SK-MEL-5 (cell line): ENCODE data around the gene HNMT. TPM values are rescaled to one million over a fixed set of nuclear protein-coding genes. Genes with fewer than 3 reads are reported as not detected.
"Not testable (repeated sequence)": the region's sequence is repeated elsewhere in the genome, so short reads cannot be mapped to it uniquely, and the experiment has no call there.

ENCODE experiments used
- DNase-seq: peaks from one replicate; pipeline ENCODE4 v3.0.0-alpha.2; 2016; ENCODE audit warnings: low read depth, low spot score
- in situ Hi-C: cut with HindIII; loops from 2 replicates; pipeline ENCODE4 v1.10.0; 2016; ENCODE audit warnings: low sequenced_read_pairs, high pct_unique_total_duplicates, low pct_unique_long_range_greater_than_20kb
- total RNA-seq: library from RNA; depleted of rRNA; stranded (reverse); fragments of >200 nt; shearing (Covaris generic); gene quantifications from 2 replicates; pipeline ENCODE4 v1.2.3, GENCODE V29; 2014

Gene HNMT
- total RNA-seq, 1 experiment from 2014 or later: 55.4 TPM

- in situ Hi-C loops: no loop called here
- no peak for DNase-seq
Measured at GRCh38 chr2:137964859-137965459, 686 bp downstream of the HNMT start.

DNA sequence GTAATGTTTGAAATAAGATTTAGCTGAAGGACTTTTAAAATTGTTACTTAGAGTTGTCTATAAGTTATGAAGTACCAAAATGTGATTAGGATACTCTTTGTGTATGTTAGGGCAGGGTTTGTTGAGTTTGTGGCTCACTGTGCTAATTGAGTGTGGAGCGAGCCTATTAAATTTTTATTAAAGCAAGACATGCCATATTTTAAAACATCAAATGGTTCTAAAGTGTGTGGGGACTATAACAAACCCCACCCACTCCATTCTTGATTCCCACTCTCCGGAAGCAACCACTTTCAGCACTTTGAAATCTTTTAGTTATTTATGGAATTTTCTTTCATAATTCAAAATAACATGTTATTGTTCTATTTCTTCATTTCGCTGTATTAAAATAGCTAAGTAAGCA is 1.8 kb downstream of the HNMT start:
- DNase-seq: no peak
- in situ Hi-C loops: no loop called here

DNA sequence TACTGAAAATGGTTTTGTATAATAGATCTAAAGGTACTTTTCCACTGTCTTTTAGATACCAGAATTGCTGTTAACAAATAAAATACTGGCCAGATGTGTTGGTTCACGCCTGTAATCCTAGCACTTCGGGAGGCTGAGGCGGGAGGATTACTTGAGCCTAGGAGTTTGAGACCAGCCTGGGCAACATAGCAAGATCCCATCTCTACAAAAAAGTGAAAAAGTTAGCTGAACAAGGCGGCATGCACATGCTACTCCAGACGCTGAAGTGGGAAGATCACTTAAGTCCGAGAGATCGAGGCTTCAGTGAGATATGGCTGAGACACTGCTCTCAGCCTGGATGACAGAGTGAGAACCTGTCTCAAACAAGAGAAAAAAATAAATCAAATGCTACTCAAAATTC is 2.8 kb downstream of the HNMT start:
- in situ Hi-C loops: no loop called here
- no peak for DNase-seq

DNA sequence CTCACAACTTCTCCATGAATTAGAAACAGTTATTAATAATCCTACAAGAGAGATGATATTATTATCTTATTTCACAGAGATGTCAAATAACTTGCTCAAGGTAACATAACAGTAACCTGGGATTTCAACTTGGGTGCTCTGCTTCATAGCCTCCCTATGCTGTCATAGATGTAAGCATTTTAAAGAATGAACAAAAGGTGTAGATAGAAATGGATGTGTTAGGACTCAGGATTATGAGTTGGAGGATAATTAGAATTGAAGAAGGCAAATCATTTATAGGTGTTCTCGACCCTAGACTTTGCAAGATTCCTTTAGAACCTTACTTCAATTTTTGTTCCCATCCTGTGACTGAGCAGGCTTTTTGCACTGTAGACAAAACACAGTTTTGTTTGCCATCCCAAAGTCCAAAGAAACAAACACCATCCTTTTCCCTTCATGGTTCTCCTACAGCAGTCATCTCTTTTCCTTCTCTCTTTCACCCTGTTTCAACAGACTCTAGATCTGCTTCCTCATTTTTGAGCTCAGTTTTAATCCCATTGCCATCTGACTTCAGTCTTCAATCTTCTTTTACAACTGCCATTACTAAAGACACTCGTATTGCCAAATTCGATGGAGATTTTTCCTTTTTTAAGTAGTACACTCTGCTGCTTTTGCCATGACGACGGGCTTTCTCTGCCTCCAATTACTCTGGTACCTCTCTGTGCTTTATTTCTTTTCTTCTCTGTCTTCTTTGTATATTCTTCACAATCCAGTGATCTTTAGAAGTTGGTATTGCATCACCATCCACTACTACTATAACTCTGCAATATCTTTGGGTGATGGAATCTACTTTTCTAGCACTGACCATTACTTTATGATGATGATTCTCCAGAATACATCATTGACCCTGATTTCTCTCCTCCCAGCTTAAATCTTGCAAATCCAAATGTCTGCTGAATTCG is 4.5 kb downstream of the HNMT start:
- no peak for DNase-seq
- in situ Hi-C loops: no loop called here

DNA sequence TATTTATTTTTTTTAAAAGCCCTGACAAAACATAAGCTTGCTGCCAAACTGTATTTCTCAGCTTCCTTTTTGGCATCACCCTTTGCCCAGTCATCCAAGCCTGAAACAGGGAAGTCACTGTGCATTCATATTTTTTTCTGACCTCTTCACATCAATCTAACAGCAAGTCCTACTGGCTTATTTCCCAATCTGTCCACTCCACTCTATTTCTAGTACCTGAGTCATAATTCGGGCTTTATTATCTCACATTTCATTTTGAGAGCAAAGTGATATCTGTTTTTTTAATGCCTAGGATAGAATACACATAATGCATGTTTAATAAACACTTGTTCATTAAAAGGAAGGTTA is 5.1 kb downstream of the HNMT start:
- peak; percentile 79 for DNase-seq
- in situ Hi-C loops: no loop called here

- DNase-seq: no peak
- in situ Hi-C loops: no loop called here
Measured at GRCh38 chr2:137969876-137970275, 5.6 kb downstream of the HNMT start.

DNA sequence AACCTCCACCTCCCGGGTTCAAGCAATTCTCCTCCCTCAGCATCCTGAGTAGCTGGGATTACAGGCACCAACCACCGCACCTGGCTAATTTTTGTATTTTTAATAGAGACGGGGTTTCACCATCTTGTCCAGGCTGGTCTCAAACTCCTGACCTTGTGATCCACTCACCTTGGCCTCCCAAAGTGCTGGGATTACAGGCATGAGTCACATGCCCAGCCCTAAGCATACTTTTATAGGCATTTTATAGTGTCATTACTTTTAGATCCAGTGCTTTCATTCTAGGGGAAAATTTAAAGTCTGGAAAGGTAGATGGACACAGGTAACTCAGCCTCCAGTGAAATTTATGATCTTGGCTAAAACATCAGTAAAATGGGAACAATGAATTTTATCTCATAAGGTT is 7.0 kb downstream of the HNMT start:
- DNase-seq, in situ Hi-C loops: not testable (repeated sequence)

DNA sequence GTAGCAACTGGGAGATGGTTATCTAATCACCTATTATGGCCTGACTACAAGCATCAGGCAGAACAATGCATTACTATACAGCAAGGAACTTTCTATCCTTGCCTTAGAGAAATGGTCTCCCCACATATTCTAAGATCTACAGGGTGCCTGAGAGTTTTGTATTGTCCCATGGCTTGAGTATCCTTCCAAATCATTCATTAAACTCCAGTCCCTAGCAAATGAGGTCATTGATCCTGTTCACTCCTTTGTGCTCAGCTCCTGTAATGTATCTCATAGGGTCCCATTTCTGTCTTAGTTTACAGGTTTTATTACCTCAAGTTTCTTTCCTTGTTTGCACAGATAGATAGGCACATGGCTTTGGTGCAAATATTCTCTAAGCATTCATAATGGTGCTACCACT is 9.0 kb downstream of the HNMT start:
- DNase-seq: no peak
- in situ Hi-C loops: no loop called here

- in situ Hi-C loops: no loop called here
Measured at GRCh38 chr2:137975280-137976271, 11.3 kb downstream of the HNMT start.

GRCh38 chr2:137976274-137976673 is 12.0 kb downstream of the HNMT start:
- in situ Hi-C loops: no loop called here
- no peak for DNase-seq

More at GRCh38 chr2:137975280-137976271, 11.3 kb downstream of the HNMT start:
- DNase-seq: no peak

DNA sequence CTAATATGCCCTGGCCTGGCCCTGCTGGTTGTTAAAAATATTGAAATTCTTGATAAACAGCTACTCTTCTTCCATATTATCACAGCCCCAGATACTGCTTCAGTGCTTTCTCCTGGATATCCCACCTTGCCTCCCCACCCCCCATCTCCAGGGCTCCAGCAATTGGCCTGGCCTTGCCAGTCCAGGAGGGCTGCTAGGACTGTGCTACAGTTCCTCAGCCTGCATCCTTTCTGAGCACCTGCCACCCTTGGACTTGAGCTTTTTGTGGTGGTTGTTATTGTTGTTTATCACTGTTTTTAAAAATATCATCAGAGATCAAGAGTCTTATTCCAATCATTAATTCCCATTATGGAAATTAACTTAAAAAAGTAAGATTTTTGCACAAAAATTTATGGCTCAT is 13.5 kb downstream of the HNMT start:
- in situ Hi-C loops: no loop called here
- no peak for DNase-seq

DNA sequence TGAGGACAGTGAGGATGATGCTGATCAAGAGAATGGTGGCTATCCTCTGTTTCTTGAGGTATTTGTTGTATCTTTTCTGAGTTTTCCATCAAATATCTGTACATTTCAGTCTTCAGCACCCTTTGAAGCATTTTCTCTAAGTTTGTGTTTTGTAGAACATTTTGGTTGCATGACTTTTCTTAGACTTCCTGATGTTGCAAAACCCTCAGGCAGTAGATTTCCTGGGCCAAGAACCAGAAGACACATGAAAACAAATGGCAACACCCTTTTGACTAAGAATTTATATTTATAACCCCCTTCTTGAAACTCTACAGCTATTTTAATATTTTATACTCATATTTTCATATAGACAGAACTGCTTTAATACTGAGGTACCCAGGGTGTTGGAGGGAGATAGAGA is 16.2 kb downstream of the HNMT start:
- DNase-seq: no peak
- in situ Hi-C loops: no loop called here

- in situ Hi-C loops: no loop called here
- DNase-seq: no peak
Measured at GRCh38 chr2:137981112-137981656, 16.9 kb downstream of the HNMT start.

GRCh38 chr2:137983581-137983980 is 19.3 kb downstream of the HNMT start:
- in situ Hi-C loops: no loop called here
- no peak for DNase-seq

GRCh38 chr2:137986268-137986667 is 22.0 kb downstream of the HNMT start:
- no peak for DNase-seq
- in situ Hi-C loops: no loop called here

DNA sequence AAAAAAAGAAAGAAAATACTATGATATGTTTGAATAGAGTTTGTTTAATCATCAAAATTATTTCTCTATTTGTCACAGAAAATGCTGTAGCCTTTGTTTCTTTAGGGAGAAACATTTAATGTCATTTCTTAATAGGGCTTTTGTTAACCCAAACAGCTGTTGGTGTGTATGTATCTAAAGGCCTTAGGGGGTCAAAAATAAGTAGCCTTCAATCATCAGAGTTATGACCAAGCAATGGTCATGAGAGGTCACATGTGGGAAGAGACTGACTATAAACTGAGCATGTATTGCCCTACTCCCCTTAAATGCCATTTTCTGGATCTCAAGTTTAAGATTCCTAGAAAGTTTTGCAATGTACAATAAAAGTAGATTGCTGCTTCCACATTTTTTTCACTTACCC is 22.7 kb downstream of the HNMT start:
- in situ Hi-C loops: no loop called here
- peak; percentile 88 for DNase-seq

DNA sequence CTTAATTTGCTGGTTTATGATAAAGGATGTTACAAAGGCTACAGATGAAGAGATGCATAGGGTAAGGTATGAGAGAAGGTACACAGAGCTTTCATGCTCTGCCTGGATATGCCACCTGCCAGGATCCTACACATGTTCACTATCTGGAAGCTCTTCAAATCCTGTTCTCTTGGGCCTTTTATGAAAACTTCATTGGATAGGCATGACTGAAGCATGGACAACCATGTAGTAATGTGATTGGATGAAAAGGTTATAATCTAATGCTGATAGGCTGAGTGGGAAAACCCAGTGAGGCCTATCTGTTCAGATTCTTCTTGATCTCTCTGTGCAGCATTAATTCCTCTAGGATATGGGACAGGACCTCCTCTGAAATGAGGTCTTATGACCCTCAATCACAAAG is 26.8 kb downstream of the HNMT start:
- in situ Hi-C loops: no loop called here
- no peak for DNase-seq
